Posterior vena cava (tissue), 2 donors: ENCODE measurements around the gene DGKD. TPM values are rescaled to one million over a fixed set of nuclear protein-coding genes. Genes with fewer than 3 reads are reported as not detected.

Experiments used
- DNase-seq: peaks from one replicate; pipeline ENCODE4 v3.0.0-alpha.2; 2020; ENCODE audit warnings: low spot score
- intact Hi-C, 2 donors: fragments of 100-400 bp; cut with DNase I; formaldehyde crosslinking; loops; one replicate each; pipeline versions ENCODE4 v1.14.1 to v1.14.2; 2022 to 2023
- total RNA-seq, 2 donors: library from RNA; stranded (reverse); fragmentation: NEBNext Ultra II Directional; extraction: Animal tissue kit (Norgen Biotek cat#: 25700); gene quantifications; one replicate each; pipeline ENCODE4 v1.2.1, GENCODE V29; 2021
- donor health status: DM: yes; HTN: yes; CAD: no.
- donor health status: DM: yes; HTN: yes; CAD: no.

DGKD gene
- total RNA-seq, 2 donors from 2014 or later = 38.1 to 40.3 TPM

DNA sequence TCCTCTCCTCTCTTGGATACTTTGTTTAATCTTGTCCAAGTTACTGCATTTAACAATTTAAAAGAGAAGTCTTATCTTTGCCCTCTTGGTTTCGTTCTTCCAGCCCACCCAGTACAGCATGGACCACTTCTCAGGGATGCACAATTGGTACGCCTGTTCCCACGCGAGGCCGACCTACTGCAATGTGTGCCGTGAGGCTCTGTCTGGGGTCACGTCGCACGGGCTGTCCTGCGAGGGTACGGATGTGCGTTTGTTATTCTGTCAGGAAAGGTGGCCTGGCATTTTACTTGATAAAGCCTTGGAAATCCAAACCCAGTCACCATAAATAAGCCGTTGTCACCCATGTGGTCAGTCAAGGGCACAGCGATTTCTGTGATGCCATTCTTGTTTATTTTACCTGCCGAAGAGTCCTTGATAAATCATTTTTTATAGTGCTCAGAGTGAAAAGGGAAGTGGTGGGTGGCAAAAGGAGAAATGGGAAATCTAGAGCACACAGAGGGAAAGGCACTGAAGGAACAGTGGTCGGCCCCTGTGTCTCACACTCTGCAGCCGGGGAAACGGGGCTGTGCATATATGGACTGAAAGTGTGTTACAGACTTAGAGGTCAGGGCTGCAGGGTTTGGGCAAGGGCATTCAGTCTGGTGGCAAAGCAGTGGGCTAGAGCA lies 80.5 kb downstream of the DGKD start:
- intact Hi-C loops = no loop called here
- peak; percentile 44 for DNase-seq

DNA sequence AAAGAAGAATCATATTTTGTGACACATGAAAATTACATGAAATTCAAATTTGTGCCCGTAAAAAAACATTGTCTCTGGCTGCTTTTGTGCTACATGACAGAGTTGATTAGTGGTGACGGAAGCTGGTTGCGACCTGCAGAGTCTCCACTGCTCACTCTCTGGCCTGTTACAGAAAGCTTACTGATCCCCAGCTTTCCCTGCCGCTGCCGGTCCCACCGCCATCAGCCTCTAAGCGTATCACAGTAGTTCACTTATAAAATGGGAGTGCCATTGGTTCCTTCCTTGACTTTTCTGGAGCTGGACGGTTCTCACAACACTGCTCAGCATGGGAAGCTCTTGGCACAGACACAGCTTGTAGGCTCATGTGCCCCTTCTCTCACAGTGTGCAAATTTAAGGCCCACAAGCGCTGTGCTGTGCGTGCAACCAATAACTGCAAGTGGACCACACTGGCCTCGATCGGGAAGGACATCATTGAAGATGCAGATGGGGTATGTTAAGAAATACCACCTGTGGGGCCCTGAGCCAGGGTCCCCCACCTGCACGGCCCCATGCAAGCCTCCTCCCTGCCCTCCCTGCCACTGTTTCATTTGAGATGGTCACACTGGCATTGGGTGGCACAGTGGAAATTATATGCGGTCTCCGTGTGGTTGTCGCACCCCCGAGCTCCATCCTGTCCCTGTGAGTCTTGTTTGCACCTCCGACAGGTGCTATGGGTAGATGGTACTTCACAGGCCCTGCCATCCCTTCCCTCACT lies 81.3 kb downstream of the DGKD start:
- peak; percentile 42 for DNase-seq
- intact Hi-C loops = no loop called here

DNA sequence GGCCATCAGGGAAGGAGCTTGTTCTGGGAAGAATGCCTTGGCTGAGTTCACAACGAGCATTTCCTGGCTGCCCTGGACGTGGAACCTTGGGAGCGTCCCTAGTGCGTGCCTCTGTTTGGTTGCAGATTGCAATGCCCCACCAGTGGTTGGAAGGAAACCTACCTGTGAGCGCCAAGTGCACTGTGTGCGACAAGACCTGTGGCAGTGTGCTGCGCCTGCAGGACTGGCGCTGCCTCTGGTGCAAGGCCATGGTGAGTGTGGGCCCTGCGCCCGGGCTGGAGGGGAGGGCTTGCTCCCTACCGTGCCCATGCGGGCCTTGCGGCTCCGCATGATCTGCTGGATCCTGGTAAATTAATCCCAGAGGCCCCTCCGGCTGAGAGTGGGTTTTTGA lies 81.9 kb downstream of the DGKD start:
- intact Hi-C loops = no loop called here
- DNase-seq = peak; percentile 73

DNA sequence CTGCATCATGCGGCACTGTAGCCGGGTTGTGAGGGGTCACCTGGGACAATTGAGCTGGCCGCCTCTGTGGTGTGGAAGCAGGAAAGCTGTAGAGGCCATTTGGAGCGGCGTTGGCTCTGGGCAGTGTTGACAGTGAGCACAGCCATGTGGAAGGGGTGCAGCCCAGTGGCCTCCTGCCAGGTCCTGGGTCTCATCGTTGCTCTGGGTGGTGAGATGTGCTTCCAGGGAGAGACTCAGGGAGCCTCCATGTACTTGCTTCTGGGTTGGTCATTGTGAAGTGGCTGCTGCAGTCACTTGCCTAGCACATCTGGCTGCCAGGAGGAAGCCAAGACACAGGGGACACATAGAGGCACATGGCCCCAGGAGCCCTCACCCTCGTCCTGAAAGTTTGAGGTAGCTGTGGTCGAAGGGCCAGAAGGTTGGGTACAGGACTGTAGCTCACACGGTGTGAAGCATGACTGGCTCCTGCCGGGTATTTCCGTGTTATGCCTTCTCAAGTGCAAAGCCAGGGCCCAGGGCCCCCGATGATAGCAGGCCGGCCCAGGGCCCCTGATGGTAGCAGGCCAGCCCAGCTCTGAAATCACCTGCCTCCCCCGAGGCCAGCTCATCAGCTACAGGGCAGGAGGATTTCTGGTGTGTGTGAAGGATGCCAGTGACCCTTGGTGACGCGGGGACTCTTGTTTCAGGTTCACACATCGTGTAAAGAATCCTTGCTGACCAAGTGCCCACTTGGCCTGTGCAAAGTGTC lies 82.6 kb downstream of the DGKD start:
- intact Hi-C loops = no loop called here
- peak; percentile 50 for DNase-seq

DNA sequence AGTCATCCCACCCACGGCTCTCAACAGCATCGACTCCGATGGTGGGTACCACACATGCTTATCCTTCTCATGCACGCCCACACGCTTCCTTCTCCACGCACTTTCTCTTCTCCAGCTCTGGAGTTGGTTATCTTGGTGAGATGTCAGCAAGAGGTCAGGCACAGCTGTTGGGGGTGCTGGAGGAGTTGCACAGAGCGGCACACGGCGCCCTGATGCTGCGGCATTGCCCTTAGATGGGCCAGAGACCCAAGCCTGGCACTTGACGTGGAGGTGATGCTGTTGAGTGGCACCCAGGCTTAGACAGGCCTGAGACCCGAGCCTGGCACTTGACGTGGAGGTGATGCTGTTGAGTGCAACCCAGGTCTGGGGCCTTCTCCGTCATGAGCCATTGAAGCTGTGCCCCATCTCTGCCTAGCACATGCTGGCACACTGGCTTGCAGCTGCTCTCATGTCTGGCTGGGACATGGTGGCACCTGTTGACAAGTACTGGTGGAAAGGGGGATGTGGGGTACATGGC lies 83.2 kb downstream of the DGKD start:
- DNase-seq = peak; percentile 62
- intact Hi-C loops = no loop called here

DNA sequence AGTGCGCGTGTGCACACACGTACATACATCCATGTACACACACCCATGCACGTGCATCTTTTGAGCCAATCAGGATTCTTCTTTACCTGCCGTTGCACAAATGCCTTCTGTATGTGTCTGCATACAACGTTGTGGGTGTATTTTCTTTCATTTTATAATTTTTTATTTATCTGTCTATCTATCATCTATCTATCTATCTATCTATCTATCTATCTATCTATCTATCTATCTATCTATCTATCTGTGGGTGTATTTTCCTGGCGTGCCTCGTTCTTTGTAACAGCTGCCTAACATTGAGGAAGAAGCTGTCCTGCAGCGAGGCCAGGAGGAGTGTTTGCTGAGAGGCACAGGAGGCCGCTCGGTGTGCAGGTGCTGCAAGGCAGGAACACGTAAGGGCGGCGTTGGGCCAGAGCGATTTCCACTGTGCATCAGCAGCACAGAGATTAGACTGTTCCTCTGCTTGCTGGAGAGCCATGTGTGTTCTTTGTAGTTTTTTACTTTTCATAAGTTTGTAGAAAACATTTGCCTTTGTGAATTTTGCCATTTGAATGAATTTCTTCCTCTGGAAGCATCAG lies 84.4 kb downstream of the DGKD start:
- peak; percentile 66 for DNase-seq
- intact Hi-C loops = no loop called here

DNA sequence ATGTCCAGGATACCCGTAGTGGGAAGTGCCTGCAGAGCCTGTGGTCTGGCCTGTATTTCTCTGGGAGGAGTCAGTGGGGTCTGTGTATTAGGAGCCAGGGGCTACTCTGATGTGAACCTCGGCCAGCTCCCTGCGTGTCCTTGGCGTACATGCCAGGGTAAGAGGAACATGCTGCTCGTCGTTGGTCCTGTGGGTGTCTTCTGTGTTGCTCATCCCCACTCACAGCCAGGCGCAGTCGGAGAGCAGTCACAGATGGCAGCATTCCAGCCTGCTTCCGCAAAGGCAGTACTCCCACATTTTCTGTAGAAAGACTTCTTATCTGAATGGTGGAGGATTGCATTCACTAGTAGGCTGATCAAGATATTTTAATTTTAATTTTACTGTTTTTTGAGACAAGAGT lies 84.9 kb downstream of the DGKD start:
- intact Hi-C loops = no loop called here
- DNase-seq = peak; percentile 89

DNA sequence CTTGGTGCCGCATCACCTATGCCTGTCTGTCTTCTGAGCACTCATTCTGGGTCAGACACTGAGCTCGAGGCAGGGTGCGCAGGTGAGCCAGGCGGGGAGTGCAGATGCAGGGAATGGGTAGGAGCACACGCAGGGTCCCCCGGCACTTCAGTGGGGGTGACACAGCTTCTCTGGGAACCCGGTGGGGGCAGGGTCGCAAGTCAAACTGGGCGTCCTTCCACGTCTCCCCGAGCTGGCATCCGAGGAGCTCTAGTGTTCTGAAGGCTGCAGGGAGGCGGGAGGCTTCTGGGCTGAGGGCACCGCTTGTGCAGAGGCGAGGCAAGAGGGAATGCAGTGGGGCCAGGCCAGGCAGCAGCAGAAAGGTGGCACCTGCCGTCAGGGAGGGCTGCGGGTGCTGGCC lies 86.0 kb downstream of the DGKD start:
- intact Hi-C loops = loop anchor here (5.0 to 10.0 kb wide), 3 partner anchors 78 to 148 kb away; partner anchors contain the start of gene DGKD (in 1 of the 2)
- DNase-seq = peak; percentile 67

DNA sequence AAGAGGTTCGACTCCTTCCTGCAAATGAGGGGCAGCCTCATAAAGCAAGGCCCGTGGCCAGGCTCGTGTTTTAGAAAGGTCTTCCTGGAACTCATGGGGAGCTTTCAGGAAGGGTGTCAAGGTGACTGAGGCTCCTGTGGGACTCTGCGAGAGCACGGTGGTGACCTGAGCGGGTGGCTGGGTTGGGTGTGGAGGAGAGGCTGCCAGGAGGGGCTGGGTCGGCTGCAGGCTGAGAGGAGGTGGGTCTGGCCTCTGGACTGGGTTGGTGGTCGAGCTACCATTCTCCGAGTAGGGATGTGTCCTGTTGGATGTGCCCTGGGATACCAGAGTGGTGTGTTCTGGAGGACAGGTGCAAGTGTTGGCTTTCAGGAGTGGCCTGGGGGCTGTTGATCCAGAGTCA lies 86.4 kb downstream of the DGKD start:
- DNase-seq = no peak

DNA sequence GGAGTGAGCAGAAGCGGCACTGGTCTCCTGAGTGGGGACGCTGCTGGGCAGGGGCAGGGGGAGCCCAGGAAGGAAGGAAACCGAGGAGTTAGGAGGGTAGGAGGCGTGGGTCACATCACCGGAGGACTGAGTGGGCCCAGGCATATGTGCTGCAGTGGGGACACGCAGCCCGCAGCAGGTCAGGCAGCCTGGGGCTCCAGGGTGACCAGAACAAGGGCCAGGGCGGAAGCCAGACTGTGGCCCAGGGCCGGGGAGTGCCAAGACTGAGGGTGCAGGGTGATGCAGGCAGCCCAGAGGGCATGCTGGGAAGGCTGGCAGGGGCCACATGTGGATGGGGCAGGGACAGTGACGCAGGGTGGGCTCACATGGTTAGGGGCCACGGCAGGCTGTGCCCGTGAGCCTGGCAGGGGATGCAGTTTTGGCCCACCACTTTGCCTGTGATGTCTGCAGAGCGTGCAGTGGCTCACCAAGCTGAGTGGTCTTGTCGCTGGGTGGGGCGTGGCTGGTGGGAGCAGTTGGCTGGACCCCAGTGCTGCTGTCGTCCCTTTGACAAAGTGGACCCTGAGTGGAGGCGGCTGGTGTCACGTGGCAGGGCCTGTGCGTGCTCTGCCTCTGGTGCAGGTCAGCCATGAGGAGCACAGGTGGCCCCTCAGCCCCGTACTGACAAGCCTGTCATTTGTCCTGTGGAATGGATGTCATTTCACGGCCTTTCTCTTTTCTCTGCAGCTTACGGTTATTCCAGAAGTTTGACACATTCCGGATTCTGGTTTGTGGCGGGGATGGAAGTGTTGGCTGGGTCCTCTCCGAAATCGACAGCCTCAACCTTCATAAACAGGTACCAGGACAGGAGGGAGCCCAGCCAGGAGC lies 87.1 kb downstream of the DGKD start:
- intact Hi-C loops = loop anchor here (5.0 to 10.0 kb wide), 3 partner anchors 79 to 149 kb away; partner anchors contain the start of gene DGKD (in 1 of the 2)
- peak; percentile 67 for DNase-seq

More for the DNA sequence above, 86.4 kb downstream of the DGKD start:
- intact Hi-C loops = loop anchor here (5.0 to 10.0 kb wide), 3 partner anchors 78 to 148 kb away; partner anchors contain the start of gene DGKD (in 1 of the 2)

DNA sequence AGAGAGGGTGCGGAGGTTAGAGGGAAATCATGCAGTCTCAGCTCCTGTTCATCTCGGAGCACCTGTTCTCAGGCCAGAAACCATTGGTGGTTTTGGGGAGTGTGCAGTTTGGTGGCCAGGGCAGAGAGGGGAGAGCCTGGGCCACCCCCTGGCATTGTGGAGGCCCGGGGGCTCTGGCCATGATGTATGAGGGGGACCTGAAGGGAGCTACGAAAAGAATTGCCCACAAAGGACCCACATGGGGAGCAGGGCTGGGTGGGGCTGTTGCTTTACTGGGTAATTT lies 87.7 kb downstream of the DGKD start:
- intact Hi-C loops = loop anchor here (5.0 to 10.0 kb wide), 3 partner anchors 80 to 150 kb away; partner anchors contain the start of gene DGKD (in 1 of the 2)
- peak; percentile 50 for DNase-seq

DNA sequence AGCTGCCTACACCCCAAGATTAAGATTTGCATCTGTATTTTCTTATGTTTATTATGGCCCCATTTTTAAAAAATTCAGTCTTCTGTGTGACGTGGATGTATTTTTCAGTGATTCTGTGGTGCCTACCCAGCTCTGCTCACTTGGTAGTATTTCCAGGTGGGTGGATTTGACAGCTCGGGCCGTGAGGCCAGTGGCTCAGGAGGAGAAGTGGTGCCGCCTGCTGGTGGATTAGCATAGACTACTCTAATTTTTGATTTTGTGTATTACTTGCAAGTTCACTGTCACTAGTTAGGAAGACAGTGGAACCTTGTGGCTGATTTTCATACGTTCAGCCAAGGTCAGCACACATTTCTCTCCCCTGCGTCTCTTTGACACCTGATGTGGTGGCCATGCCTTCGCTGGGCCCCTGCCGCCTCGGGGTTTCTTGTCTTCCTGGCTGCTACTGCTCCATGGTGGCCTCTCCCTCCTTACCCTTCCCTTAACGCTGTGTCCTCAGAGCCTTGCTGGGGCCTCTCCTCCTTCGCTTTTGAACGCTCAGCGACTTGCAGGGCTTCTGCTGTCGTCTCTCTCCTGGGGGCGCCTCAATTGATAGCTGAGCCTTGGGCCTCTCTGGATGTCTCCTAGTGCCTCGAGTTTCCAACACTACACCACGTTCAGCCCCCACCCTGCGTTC lies 89.4 kb downstream of the DGKD start:
- DNase-seq = peak; percentile 90
- intact Hi-C loops = loop anchor here (5.0 to 10.0 kb wide), 3 partner anchors 81 to 151 kb away; partner anchors contain the start of gene DGKD (in 1 of the 2)

DNA sequence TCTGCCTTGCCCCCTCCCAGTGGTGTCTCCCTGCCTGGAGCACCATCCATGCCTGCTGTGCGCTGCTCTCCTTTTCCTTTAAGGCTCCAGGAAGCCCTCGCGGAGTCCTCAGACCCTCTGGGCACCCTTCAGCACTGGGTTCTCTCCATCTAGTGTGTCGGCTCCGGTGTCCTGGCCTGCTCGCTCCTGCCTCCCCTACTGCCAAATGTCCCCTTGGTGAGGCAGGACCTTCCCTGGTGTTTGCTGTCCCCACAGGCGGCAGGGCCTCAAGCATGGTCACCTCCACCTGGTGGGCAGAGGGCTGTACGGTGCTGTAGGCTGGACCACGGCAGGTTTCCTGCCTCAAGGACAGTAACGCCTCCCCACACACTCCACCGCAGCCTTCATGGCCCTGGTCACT lies 90.2 kb downstream of the DGKD start:
- DNase-seq = peak; percentile 22
- intact Hi-C loops = loop anchor here (5.0 to 10.0 kb wide), 3 partner anchors 82 to 152 kb away; partner anchors contain the start of gene DGKD (in 1 of the 2)

DNA sequence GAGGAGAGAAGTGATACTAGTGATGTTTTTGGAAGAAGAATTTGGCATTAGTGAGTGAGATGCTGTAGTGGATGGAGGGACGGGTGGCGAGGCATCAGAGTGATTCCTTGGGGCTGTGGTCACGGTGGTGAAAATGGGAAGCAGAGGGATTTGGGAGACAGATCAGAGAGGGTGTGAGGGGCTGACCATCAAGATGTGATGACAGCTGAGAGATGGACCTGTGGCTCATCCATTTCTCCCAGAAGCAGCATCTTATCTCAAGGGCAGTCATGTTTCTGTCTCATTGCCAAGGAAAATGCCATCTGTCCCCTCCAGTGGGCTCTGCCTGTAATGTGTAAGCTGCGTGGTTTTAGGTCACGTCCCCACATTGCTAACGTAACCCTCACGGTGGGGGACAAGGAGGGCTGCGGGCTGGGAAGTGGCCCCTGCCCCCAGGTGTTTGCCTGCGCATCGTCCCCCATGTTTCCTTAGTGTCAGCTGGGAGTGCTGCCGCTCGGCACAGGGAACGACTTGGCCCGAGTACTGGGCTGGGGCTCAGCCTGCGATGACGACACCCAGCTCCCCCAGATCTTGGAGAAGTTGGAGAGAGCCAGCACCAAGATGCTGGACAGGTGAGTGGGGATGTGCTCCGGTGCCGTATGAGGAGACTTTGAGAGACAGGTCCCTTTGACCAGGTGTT lies 91.0 kb downstream of the DGKD start:
- intact Hi-C loops = loop anchor here (5.0 to 10.0 kb wide), 3 partner anchors 90 to 497 kb away; partner anchors contain the start of gene DGKD (in 2 of the 2)
- DNase-seq = peak; percentile 30

DNA sequence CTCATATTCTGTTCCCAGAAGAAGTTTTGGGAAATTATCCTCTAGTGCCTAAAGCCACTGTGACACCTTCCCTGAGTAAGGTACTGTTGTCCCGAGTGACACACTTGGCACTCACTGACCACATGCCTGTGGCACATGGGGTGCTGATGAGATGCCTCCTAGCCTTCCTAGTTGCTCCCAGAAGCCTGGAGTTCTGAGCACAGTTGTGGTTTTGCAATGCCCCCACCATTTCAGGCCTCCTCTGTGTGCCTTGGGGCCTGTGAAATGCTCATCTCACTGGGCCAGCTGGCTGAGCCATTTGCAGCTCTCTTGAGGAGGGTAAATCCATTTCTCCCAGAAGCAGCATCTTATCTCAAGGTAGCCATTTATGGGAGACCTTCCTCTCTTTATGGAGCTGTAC lies 91.8 kb downstream of the DGKD start:
- intact Hi-C loops = loop anchor here (5.0 to 10.0 kb wide), 3 partner anchors 91 to 496 kb away; partner anchors contain the start of gene DGKD (in 2 of the 2)
- peak; percentile 54 for DNase-seq

DNA sequence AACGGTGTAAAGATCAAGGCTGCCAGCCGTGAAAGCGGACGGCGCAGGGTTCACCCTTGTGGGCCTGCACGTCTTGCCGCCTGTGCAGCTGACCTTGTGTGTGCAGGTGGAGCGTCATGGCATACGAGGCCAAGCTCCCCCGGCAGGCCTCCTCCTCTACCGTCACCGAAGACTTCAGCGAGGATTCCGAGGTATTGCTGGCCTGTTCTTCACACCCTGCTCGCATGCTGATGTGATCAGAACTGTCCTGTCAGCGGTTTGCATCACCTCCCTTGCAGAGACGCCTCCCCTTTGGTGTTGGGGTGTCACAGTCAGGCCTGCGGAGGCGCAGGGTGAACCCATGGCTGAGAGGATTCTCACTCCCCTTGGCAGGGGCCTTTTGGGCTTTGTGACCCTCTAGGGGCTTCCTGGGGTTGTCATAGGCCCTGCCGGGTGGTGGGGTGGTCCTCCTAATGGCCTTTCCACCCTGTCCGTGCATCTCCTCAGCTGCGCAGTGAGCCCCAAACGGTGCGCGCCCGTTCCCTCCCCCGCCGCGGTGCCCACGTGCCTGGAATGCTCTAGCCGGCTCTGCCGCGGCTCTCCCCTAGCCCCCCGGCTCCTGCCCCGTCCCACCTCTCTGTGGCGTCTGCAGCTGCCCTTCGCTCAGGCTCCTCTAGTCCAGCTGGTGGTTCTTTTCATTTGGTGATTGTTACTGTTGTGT lies 92.5 kb downstream of the DGKD start:
- DNase-seq = peak; percentile 75
- intact Hi-C loops = loop anchor here (5.0 to 10.0 kb wide), 3 partner anchors 92 to 496 kb away; partner anchors contain the start of gene DGKD (in 2 of the 2)
